Activated T-helper 1 cell treated with Interleukin-2 at 50 U/mL for 16 hours (primary cell): ENCODE measurements around the gene OCA2.
"Not testable (repeated sequence)": the region's sequence is repeated elsewhere in the genome, so short reads cannot be mapped to it uniquely, and the experiment has no call there.

Experiments used
- DNase-seq: peaks from one replicate; pipeline ENCODE4 v3.0.0-alpha.2; 2020; ENCODE audit warnings: low read depth

OCA2 gene

GRCh38 chr15:28002136-28002861 lies 96.8 kb downstream of the OCA2 start:
- no peak for DNase-seq

GRCh38 chr15:28001641-28002040 lies 97.5 kb downstream of the OCA2 start:
- DNase-seq: no peak

- no peak for DNase-seq
Observed at GRCh38 chr15:27993996-27994780, 104.9 kb downstream of the OCA2 start.

GRCh38 chr15:27993544-27993943 lies 105.6 kb downstream of the OCA2 start:
- DNase-seq: no peak

- no peak for DNase-seq
Observed at GRCh38 chr15:27990521-27991515, 108.3 kb downstream of the OCA2 start.

GRCh38 chr15:27989838-27990237 lies 109.3 kb downstream of the OCA2 start:
- DNase-seq: no peak

- no peak for DNase-seq
Observed at GRCh38 chr15:27989427-27989826, 109.7 kb downstream of the OCA2 start.

GRCh38 chr15:27985099-27985498 lies 114.0 kb downstream of the OCA2 start:
- no peak for DNase-seq

- no peak for DNase-seq
Observed at GRCh38 chr15:27983496-27983895, 115.6 kb downstream of the OCA2 start.

- DNase-seq: no peak
Observed at GRCh38 chr15:27977696-27978095, 121.4 kb downstream of the OCA2 start.

- DNase-seq: no peak
Observed at GRCh38 chr15:27973886-27974285, 125.2 kb downstream of the OCA2 start.

GRCh38 chr15:27970661-27971392 lies 128.3 kb downstream of the OCA2 start:
- no peak for DNase-seq

- no peak for DNase-seq
Observed at GRCh38 chr15:27967541-27967940, 131.6 kb downstream of the OCA2 start.

GRCh38 chr15:27965546-27965945 lies 133.6 kb downstream of the OCA2 start:
- DNase-seq: no peak

GRCh38 chr15:27961801-27962200 lies 137.3 kb downstream of the OCA2 start:
- no peak for DNase-seq

- DNase-seq: no peak
Observed at GRCh38 chr15:27958911-27959578, 140.1 kb downstream of the OCA2 start.

GRCh38 chr15:27956285-27956684 lies 142.8 kb downstream of the OCA2 start:
- DNase-seq: no peak

- DNase-seq: no peak
Observed at GRCh38 chr15:27955087-27955486, 144.0 kb downstream of the OCA2 start.

GRCh38 chr15:27952593-27952992 lies 146.5 kb downstream of the OCA2 start:
- not testable (repeated sequence) for DNase-seq

- DNase-seq: no peak
Observed at GRCh38 chr15:27951191-27951890, 147.8 kb downstream of the OCA2 start.
